Measurements from ENCODE around the gene ARFRP1.

Gene ARFRP1

DNA sequence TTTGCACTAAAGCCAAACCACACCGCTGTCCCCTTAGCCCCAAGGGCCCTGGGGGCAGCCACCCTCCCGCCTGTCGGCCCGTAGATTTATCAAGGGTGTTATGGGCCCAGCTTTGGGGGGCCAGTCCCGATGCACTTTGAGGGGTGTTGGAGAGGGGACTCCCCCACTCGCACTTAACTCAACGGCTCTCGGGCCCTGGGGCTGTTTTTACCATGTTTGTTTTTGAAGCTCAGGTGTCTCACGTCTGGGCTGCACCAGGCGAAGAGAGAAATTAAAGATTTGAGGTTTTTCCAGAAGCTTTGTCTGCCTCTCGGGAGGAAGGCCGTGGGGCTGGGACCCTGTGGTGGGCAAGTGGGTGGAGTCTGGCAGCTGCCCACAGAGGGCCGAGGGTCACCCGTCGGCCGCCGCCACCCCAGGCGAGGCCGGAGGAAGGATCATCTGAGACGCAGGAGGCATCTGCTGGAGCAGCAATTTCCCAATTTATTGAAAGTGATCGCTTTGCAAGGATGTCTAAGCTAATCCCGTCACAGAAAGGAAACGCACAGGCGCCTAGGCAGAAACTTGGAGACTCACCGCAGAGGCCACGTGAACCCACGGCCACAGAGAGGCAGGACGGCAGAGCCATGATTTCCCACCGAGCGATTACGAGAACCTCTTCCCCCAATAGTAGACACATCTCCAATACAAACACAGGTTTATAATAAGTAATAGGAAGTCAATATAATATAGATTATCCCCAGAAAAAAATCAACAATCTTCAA is 35.6 kb upstream of the ARFRP1 start:
- DNase-seq: no peak

DNA sequence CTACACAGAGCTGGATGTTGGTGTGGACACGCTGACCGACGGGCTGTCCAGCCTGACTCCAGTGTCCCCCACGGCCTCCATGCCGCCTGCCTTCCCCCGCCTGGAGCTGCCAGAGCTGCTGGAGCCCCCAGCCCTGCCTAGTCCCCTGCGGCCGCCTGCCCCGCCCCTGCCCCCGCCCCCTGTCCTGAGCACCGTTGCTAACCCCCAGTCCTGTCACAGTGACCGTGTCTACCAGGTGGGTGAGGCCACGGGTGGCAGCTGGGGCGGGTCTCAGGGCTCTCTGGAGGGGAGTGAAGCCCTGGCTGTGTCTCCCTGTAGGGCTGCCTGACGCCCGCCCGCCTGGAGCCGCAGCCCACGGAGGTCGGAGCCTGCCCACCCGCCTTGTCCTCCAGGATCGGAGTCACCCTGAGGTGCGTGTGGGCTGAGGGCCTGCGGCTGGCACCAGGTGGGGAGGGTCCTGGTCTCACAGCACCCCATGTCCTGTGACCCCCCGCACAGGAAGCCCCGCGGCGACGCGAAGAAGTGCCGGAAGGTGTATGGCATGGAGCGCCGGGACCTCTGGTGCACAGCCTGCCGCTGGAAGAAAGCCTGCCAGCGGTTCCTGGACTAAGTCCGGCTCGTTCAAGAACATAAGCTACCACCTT is 34.7 kb upstream of the ARFRP1 start:
- no peak for DNase-seq

DNA sequence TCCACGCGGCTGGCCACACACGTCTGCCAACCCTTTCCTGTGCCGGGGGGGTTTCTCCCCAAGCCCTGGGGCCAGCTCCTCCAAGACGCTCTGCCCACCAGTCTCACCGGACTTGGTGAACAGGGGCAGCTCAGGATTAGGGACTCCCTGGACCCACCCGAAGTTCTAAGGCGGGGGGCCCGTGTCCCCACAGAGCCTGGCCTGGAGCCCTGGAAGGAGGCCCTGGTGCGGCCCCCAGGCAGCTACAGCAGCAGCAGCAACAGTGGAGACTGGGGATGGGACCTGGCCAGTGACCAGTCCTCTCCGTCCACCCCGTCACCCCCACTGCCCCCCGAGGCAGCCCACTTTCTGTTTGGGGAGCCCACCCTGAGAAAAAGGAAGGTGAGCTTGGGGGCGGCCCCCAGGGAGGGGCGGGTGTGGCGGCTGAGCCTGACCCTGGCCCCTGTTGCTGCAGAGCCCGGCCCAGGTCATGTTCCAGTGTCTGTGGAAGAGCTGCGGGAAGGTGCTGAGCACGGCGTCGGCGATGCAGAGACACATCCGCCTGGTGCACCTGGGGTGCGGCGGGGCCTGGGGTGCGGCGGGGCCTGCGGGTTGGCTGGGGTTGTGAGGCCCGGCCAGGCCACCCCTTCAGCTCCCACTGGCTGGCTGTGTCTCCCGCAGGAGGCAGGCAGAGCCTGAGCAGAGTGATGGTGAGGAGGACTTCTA is 34.1 kb upstream of the ARFRP1 start:
- DNase-seq: no peak

DNA sequence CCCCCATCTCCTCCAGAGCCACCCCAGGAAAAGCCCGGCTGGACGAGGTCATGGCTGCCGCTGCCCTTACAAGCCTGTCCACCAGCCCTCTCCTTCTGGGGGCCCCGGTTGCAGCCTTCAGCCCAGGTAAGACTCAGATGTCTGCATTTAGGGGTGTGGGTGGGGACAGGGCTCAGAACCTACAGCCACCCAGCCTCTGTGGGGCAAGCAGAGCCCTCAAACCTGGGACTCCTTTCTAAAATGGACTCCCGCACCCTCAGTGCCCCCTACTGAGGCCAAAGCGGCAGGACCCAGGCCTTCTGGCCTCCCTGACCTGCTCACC is 33.5 kb upstream of the ARFRP1 start:
- no peak for DNase-seq

DNA sequence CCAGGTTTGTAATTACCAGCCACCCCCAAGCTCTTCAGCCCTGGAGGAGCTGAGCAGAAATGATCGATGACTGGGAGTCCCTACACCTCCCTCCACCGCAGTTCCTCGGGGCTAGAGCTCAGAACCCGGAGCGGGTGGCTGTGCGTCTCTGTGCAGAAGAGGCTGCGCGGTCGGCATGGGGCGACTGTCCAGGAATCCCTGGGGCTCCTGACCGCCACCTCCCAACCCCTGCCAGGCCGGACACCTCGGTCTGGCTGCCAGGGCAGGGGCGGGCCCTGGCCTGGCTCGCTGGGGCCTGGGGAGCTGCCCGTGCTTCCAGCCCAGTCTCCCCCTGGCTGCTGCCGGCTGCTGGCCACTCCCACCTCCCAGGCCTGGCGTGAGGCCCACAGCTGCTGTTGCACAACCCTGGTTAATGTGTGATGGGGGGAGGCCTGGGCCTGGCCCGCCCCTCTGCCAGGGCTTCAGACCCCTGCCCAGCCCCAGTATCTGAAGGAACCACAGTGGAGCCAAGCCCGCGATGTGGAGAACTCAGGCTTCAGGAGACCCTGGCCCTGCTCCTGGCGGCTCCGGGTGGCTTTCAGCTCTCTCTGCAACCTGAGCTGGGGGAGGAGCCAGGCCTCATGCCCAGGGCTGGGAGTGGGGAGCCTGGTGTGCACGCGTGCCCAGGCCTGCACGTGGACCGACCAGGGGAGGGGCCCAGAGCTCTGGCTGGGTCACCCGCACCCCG is 33.0 kb upstream of the ARFRP1 start:
- DNase-seq: peak; percentile 33

DNA sequence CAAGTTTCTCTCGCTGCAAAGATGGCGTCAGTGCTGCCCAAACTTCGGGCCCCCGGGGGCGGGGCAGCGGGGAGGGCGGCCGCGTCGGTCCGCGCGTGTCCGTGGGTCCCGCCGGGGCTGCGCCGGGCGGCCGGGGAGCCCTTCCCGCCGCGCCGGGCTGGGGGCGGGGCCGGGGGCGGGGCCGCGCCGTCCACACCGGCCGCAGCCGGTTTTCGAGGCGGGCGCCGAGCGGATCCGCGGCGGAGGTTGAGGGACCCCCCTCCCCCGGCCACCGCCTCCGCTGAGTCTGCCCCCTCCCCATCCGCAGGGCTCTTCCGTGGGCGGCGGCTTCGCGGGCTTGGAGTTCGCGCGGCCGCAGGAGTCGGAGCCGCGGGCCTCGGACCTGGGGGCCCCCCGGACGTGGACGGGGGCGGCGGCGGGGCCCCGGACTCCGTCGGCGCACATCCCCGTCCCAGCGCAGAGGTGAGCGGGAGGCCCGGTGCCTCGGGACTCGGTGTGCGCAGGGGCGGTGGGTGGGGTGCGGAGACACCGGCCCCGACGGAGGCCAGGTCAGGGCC is 32.4 kb upstream of the ARFRP1 start:
- peak; percentile 55 for DNase-seq

DNA sequence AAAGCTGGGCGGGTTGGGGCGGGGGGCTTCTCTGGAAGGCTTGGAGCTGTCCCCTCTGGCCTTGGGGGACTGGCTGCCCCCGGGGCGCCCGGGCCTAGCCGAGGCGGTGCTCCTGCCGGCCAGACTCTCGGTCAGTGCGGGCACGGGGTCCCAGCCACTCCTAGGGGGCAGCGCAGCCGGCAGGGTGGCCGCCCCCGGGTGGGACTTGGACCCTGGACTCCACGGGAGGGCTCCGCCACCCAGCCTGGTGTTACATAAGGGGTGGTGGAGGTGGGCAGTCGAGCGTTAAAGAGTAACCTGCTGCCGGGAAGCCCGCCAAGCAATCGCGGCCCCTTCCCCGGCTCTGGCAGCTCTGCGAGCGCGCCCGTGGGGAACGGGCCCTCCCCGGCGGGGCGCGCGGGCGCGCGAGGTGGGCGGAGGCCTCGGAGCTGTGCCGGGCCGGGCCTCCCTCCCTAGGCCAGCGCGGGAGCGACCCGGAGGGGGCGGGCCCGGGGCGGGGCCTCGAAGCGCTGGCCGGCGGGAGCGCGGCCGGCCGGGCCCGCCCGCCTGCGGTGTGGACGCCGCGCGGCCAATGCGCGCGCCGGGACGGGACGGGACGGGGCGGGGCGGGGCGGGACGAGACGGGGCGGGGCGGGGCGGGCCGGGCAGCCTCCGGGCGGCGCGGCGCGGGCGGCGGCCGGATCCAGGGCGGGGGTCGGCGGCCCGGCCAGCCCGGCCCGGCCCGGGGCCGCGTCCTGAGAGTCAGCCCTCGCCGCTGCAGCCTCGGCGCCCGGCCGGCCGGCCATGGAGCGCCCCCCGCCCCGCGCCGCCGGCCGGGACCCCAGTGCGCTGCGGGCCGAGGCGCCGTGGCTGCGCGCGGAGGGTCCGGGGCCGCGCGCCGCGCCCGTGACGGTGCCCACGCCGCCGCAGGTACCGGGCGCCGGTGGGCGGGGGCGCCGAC is 31.6 kb upstream of the ARFRP1 start, which contains the start of gene SLC2A4RG:
Gene SLC2A4RG (plus strand): TSS at position 647 of the 940 bp plus-strand sequence. CDS start 137 bp downstream, at position 784.
- DNase-seq: peak; percentile 63

DNA sequence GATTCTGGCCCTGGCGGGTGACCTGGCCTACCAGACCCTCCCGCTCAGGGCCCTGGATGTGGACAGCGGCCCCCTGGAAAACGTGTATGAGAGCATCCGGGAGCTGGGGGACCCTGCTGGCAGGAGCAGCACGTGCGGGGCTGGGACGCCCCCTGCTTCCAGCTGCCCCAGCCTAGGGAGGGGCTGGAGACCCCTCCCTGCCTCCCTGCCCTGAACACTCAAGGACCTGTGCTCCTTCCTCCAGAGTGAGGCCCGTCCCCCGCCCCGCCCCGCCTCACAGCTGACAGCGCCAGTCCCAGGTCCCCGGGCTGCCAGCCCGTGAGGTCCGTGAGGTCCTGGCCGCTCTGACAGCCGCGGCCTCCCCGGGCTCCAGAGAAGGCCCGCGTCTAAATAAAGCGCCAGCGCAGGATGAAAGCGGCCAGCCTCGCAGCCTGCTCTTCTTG is 30.9 kb upstream of the ARFRP1 start:
- DNase-seq: peak; percentile 28

DNA sequence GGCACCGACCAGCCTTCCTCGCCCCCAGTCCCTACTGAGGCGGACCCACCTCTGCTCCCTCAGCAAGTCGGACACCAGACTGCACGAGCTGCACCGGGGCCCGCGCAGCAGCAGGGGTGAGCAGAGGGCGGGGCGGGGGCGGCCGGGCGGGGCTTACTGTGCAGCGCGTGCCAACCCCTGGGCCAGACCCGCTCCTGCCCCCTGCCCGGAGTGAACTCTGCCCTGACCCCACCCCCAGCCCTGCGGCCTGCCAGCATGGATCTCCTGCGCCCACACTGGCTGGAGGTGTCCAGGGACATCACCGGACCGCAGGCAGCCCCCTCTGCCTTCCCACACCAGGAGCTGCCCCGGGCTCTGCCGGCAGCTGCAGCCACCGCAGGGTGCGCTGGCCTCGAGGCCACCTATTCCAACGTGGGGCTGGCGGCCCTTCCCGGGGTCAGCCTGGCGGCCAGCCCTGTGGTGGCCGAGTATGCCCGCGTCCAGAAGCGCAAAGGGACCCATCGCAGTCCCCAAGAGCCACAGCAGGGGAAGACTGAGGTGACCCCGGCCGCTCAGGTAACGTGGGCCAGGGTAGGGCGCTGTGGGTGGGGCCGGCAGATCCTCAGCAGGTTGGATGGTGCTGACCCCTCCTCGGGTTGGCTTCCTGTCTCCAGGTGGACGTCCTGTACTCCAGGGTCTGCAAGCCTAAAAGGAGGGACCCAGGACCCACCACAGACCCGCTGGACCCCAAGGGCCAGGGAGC is 30.3 kb upstream of the ARFRP1 start:
- DNase-seq: peak; percentile 44

DNA sequence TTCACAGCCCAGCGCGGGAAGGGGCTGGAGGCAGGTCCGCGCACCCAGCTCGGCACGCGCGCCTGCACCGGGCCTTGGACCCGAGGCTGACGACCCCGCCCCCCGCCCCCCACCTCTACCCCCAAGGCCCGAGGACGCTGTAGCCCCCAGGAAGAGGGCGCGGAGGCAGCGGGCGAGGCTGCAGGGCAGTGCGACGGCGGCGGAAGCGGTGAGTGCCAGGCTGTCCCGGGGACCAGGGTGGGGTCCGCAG is 29.8 kb upstream of the ARFRP1 start:
- DNase-seq: no peak

DNA sequence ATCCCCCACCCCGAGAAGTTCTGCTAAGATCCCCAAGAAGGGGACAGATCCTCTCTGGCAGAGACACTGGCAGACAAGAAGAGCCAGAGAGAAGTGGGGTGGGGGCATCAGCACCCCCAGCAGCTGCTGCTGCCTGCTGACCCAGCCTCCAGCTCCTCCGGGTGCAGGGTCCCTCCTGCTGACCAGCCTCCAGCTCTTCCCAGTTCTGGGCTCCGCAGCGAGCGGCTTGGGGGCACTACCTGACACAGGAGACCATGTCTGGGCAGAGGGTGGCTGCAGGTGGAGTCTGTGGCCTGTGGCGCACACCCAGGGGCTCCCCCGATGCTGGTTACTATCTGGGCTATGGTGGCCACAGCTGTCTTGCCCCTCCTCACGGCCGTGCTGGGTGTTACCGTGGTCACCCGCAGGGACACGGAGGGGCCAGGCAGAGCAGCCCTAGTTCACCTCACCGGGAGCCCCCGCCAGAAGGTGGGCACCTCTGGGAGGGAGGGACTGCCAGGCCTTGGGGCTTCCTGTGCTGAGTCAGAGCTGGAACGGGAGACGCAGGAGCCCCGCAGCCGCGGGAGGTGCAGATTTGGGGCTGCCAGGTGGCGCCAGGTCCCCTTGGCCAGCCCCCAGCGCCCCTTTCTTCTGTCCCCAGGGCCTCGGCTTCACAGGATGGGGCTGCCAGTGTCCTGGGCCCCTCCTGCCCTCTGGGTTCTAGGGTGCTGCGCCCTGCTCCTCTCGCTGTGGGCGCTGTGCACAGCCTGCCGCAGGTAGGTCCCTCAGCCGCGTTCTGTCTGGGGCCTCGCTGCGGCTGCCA is 29.3 kb upstream of the ARFRP1 start:
- DNase-seq: peak; percentile 56

DNA sequence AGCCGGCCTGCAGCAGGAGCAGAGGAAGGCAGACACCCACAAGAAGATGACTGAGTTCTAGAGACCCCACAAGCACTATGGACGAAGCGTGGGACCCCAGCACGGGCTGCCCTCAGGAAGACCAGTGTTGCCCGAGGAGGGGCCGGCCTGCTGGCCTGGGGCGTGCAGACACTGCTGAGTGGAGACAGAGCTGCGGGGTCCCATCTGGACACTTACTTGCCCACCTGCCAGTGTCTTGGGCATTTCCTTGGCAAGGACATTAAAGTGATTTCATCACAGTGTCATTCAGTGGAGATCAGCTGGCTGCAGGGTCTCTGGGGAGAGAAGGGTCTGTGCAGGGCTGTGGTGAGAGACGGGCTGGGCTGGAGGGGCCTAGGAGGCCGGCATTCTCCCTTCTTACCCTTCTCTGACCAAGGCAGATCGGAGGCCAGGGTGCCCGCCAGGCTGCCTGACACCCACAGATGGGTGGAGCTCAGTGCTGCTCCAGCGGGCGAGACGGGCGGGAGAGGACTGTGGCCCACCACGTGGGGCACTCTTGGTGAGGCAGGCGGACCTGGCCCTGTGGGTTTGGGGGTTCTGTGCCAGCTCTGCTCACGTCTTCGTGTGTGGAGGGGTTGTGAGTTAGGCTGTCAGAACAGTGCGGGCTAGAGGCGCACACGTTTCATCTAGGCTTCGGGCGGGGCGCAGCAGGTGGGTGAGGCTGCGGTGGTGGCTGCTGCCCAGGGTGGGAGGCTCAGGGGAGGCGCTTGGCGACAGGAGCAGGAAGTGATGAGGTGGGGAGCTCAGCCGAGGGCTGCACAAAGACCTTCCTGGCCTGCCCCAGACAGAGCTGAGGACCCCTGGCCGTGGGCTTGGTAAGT is 28.3 kb upstream of the ARFRP1 start, which contains the start of gene LIME1:
Gene LIME1 (plus strand): TSS at position 806 of the 860 bp plus-strand sequence. CDS start 886 bp downstream, outside the sequence.
- DNase-seq: peak; percentile 69

DNA sequence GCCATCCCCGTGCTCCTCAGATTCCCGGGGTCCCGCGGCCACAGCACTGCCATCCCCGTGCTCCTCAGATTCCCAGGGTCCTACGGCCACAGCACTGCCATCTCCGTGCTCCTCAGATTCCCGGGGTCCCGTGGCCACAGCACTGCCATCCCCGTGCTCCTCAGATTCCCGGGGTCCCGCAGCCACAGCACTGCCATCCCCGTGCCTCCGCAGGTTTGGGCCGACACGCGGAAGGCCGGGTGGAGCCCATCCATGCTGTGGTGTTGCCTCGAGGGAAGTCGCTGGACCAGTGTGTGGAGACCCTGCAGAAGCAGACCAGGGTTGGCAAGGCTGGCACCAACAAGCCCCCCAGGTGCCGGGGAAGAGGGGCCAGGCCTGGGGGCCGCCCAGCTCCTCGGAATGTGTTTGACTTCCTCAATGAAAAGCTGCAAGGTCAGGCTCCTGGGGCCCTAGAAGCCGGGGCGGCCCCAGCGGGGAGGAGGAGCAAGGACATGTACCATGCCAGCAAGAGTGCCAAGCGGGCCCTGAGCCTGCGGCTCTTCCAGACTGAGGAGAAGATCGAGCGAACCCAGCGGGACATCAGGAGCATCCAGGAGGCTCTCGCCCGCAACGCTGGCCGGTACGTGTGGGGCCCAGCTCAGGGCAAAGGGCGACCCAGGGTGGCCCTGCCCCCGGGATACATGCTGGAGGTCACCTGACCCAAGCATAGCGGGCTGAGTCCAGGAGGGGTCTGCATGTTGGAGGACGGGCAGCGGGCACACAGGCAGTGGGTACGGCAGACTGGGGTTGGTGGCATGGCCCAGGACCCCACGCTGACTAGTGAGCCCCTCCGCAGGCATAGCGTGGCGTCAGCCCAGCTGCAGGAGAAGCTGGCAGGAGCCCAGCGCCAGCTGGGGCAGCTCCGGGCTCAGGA is 27.4 kb upstream of the ARFRP1 start:
- DNase-seq: no peak

DNA sequence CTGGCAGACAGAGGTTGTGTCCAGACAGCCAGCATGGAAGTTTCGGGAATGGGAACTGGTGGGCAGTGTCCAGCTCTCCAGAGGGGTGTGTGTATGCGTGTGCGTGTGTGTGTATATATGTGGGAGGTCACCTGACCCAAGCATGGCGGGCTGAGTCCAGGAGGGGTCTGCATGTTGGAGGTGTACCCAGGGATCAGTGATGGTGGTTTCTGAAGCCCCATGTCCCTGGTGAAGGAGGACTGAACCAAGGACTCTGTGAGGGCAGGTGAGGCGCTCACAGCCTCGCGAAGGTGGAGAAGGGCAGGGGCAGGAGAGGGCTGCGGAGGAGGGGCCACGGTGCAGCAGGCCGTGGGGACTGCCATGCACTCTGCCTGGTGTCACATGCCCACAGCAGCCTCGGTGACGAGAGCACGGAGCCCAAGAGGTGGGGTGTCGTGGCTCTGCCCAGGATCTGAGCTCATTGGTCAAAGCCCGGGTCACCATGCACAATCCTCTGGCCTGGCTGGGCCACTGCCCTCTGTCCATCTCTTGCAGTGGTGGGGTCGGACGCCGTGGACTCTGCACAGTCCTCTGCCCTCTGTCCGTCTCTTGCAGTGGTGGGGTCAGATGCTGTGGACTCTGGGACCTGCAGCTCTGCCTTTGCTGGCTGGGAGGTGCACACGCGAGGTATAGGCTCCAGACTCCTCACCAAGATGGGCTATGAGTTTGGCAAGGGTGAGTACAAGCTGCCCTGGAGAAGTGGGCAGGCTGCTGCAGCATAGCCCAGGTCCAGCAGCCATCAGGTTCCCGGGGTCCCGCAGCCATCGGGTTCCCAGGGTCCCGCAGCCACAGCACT is 26.6 kb upstream of the ARFRP1 start:
- no peak for DNase-seq

DNA sequence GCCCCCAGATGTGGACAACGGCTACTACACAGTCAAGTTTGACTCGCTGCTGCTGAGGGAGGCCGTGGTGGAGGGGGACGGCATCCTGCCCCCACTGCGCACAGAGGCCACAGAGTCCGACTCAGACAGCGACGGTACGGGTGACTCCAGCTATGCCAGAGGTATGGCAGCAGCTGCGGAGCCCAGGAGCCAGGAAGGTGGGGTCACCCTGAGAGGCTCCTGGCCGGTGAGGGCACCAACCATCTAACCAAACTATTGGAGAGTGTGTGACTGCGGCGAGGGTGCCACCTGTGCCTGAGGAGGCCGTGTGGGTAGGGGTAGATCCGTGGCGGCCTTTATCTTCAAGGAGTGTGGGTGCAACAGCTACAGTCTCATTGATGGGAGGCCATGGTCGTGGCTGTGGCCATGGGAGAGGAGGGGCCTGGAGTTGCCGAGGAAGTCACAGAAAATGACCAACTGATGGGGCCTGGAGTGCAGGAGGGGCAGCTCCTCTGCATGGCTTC is 25.9 kb upstream of the ARFRP1 start:
- DNase-seq: no peak

DNA sequence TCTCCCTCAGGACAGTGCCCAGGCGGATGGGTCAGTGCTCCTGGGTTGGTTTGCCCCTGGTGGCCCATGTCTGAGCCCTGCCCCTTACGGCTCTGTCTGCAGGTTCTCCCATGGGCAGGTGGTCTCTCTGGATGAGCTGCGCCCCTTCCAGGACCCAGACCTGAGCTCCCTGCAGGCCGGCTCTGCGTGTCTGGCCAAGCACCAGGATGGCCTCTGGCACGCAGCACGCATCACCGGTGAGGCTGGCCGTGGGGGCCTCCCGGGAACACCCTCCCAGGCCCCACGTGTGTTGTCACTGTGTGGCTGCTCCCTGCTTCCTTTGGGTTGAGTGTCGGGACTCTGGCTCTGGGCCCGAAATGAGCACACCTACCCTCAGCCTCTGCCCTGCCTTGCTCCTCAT is 25.3 kb upstream of the ARFRP1 start:
- no peak for DNase-seq
